ENCODE measurements around the gene NCR1.
"Not testable (repeated sequence)": the region's sequence is repeated elsewhere in the genome, so short reads cannot be mapped to it uniquely, and the experiment has no call there.

NCR1 gene

GRCh38 chr19:54905803-54906511, at the start of gene NCR1:
NCR1 (plus strand) TSS chr19:54906148; CDS start chr19:54906188, 40 bp downstream.
- no peak for DNase-seq

GRCh38 chr19:54858476-54858875, 47.5 kb upstream of the NCR1 start:
- DNase-seq: not testable (repeated sequence)

GRCh38 chr19:54859421-54859820, 46.5 kb upstream of the NCR1 start:
- DNase-seq: not testable (repeated sequence)

- DNase-seq: not testable (repeated sequence)
Observed at GRCh38 chr19:54863459-54863858, 42.5 kb upstream of the NCR1 start.

GRCh38 chr19:54871696-54872095, 34.3 kb upstream of the NCR1 start:
- no peak for DNase-seq

GRCh38 chr19:54873990-54874389, 32.0 kb upstream of the NCR1 start, which contains the start of gene FCAR:
FCAR (plus strand) TSS chr19:54874235; CDS start chr19:54874290, 55 bp downstream.
- peak in 1 of 2 donors; percentile 25 for DNase-seq

- DNase-seq: peak in 1 of 2 donors; percentile 71
Observed at GRCh38 chr19:54875506-54875905, 30.4 kb upstream of the NCR1 start.

GRCh38 chr19:54877471-54877870, 28.5 kb upstream of the NCR1 start:
- DNase-seq: no peak

GRCh38 chr19:54881884-54882283, 24.1 kb upstream of the NCR1 start:
- DNase-seq: no peak

GRCh38 chr19:54882758-54883157, 23.2 kb upstream of the NCR1 start:
- DNase-seq: peak in 1 of 2 donors; percentile 69

GRCh38 chr19:54883228-54883627, 22.7 kb upstream of the NCR1 start:
- no peak for DNase-seq

GRCh38 chr19:54888239-54888638, 17.7 kb upstream of the NCR1 start:
- no peak for DNase-seq

GRCh38 chr19:54889566-54889965, 16.4 kb upstream of the NCR1 start:
- no peak for DNase-seq

GRCh38 chr19:54893406-54893805, 12.5 kb upstream of the NCR1 start:
- no peak for DNase-seq

- not testable (repeated sequence) for DNase-seq
Observed at GRCh38 chr19:54894106-54894505, 11.8 kb upstream of the NCR1 start.

GRCh38 chr19:54896036-54896435, 9.9 kb upstream of the NCR1 start:
- no peak for DNase-seq

- not testable (repeated sequence) for DNase-seq
Observed at GRCh38 chr19:54898685-54899084, 7.3 kb upstream of the NCR1 start.

- DNase-seq: not testable (repeated sequence)
Observed at GRCh38 chr19:54899646-54900045, 6.3 kb upstream of the NCR1 start.

GRCh38 chr19:54901153-54901552, 4.8 kb upstream of the NCR1 start:
- DNase-seq: peak in 1 of 2 donors; percentile 20

- DNase-seq: no peak
Observed at GRCh38 chr19:54902061-54902460, 3.9 kb upstream of the NCR1 start.

GRCh38 chr19:54903303-54903702, 2.6 kb upstream of the NCR1 start:
- DNase-seq: no peak

- DNase-seq: not testable (repeated sequence)
Observed at GRCh38 chr19:54904261-54904660, 1.7 kb upstream of the NCR1 start.

GRCh38 chr19:54905421-54905802, 536 bp upstream of the NCR1 start:
- peak in 1 of 2 donors; percentile 25 for DNase-seq

GRCh38 chr19:54906819-54907218, 871 bp downstream of the NCR1 start:
- DNase-seq: no peak

- not testable (repeated sequence) for DNase-seq
Observed at GRCh38 chr19:54907899-54908298, 2.0 kb downstream of the NCR1 start.
